Measurements from ENCODE around the gene IPO5. TPM values are rescaled to one million over a fixed set of nuclear protein-coding genes. Genes with fewer than 3 reads are reported as not detected.
"Not testable (repeated sequence)": the region's sequence is repeated elsewhere in the genome, so short reads cannot be mapped to it uniquely, and the experiment has no call there.

IPO5 gene
- total RNA-seq, 4 donors from 2014 or later = 29.8 to 101 (median 42.1) TPM

DNA sequence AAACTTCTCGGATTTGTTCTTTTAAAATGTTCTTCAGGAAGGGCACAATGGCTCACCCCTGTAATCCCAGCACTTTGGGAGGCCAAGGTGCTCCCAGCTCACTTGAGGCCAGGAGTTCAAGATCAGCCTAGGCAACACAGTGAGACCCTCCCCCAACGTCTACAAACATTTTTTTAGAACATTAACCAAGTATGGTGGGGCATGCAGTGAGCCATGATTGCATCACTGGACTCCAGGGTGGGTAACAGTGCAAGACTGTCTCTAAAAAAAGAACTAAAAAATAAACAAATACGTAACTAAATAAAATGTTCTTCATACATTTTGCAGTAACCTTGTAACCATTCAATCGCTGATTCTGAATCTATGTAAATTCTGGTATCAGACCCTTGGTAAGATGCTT lies 2.1 kb upstream of the IPO5 start:
- DNase-seq = no peak
- Histone ChIP-seq H3K4me1 (no peaks in the 10 kb centered on the region), H3K9me3 (no peaks in the 10 kb centered on the region), H3K4me3 (no peak overlapping the region), H3K27ac (no peak overlapping the region), H3K27me3 (no peaks in the 10 kb centered on the region), H3K36me3 (no peaks in the 10 kb centered on the region)
- TF ChIP-seq CTCF (IDR thresholded peaks at IDR 0.05) (no peak), POLR2A (IDR thresholded peaks at IDR 0.05) (no peak)

DNA sequence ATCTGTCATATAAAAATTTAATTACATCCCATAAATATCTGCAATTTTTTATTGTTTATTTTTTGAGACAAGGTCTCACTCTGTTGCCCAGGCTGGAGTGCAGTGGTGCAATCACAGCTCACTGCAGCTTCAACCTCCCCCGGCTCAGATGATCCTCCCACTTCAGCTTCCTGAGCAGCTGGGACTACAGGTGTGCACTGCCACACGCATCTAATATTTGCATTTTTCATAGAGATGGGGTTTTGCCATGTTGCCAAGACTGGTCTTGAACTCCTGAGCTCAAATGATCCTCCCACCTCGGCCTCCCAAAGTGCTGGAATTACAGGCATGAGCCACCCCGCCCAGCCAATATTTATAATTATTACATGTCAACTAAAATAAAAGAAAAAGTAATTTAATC lies 644 bp upstream of the IPO5 start:
- H3K4me3 ChIP-seq, H3K27me3 ChIP-seq, H3K27ac ChIP-seq, H3K4me1 ChIP-seq, H3K9me3 ChIP-seq, H3K36me3 ChIP-seq, DNase-seq: not testable (repeated sequence)

- DNase-seq = no peak
- no peak for TF ChIP-seq POLR2A (IDR thresholded peaks at IDR 0.05)
- no peak for TF ChIP-seq CTCF (IDR thresholded peaks at IDR 0.05)
These were observed 7.9 kb downstream of the IPO5 start for GRCh38 chr13:97961340-97961739.

GRCh38 chr13:97962887-97963286 lies 9.4 kb downstream of the IPO5 start:
- DNase-seq = no peak
- no peak overlapping the region for H3K4me3 ChIP-seq
- H3K4me1 ChIP-seq = no peaks in the 10 kb centered on the region
- no peak for TF ChIP-seq CTCF (IDR thresholded peaks at IDR 0.05)
- no peak for TF ChIP-seq POLR2A (IDR thresholded peaks at IDR 0.05)
- no peaks in the 10 kb centered on the region for H3K9me3 ChIP-seq
- no peak overlapping the region for H3K27ac ChIP-seq
- H3K27me3 ChIP-seq = no peaks in the 10 kb centered on the region
- no peaks in the 10 kb centered on the region for H3K36me3 ChIP-seq

More at GRCh38 chr13:97961340-97961739, 7.9 kb downstream of the IPO5 start:
- no peak overlapping the region for H3K27ac ChIP-seq
- no peak overlapping the region for H3K4me3 ChIP-seq
- H3K9me3 ChIP-seq = no peaks in the 10 kb centered on the region
- H3K36me3 ChIP-seq = no peaks in the 10 kb centered on the region
- no peaks in the 10 kb centered on the region for H3K27me3 ChIP-seq
- no peaks in the 10 kb centered on the region for H3K4me1 ChIP-seq

- no peak overlapping the region for H3K27ac ChIP-seq
- TF ChIP-seq CTCF (IDR thresholded peaks at IDR 0.05) (no peak), POLR2A (IDR thresholded peaks at IDR 0.05) (no peak)
- DNase-seq = no peak
These were observed 13.8 kb downstream of the IPO5 start for GRCh38 chr13:97967226-97967625.

DNA sequence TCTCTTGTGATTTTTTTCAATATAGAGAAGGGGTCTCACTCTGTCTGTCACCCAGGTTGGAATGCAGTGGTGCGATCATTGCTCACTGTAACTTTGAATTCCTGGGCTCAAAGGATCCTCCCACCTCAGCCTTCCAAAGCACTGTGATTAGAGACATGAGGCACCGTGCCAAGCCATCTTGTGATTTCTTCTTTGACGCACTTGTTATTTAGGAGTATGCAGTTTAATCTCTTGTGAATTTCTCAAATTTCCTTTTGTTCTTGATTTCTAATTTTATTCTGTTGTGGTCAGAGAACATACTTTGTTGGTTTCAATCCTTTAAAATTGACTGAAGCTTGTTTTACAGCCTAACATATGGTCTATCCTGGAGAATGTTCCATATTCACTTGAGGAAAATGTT lies 14.5 kb downstream of the IPO5 start:
- no peak for DNase-seq
- TF ChIP-seq CTCF (IDR thresholded peaks at IDR 0.05) = no peak
- no peak for TF ChIP-seq POLR2A (IDR thresholded peaks at IDR 0.05)
- H3K9me3 ChIP-seq = no peaks in the 10 kb centered on the region
- no peaks in the 10 kb centered on the region for H3K36me3 ChIP-seq
- no peak overlapping the region for H3K4me3 ChIP-seq
- no peak overlapping the region for H3K27ac ChIP-seq
- H3K4me1 ChIP-seq = no peaks in the 10 kb centered on the region
- no peaks in the 10 kb centered on the region for H3K27me3 ChIP-seq

More at GRCh38 chr13:97967226-97967625, 13.8 kb downstream of the IPO5 start:
- Histone ChIP-seq H3K4me3 (no peak overlapping the region), H3K4me1 (no peaks in the 10 kb centered on the region), H3K27me3 (no peaks in the 10 kb centered on the region), H3K9me3 (no peaks in the 10 kb centered on the region), H3K36me3 (no peaks in the 10 kb centered on the region)
